ENCODE results near the gene LUC7L2.
"Not testable (repeated sequence)": the region's sequence is repeated elsewhere in the genome, so short reads cannot be mapped to it uniquely, and the experiment has no call there.

The LUC7L2 gene

GRCh38 chr7:139359366-139360209 is at the start of gene LUC7L2:
Gene LUC7L2, plus strand, starts transcription at chr7:139359894. Its CDS starts 368 bp downstream, at chr7:139360262.
- DNase-seq: peak; percentile 99 to 100

GRCh38 chr7:139317939-139318505 is 41.7 kb upstream of the LUC7L2 start:
- DNase-seq: no peak

- no peak for DNase-seq
These were observed 38.5 kb upstream of the LUC7L2 start for GRCh38 chr7:139321071-139321745.

- DNase-seq: not testable (repeated sequence)
These were observed 35.0 kb upstream of the LUC7L2 start for GRCh38 chr7:139324709-139325108.

- DNase-seq: no peak
These were observed 31.3 kb upstream of the LUC7L2 start for GRCh38 chr7:139328375-139328774.

- DNase-seq: no peak
These were observed 30.6 kb upstream of the LUC7L2 start for GRCh38 chr7:139329119-139329518.

- no peak for DNase-seq
These were observed 29.2 kb upstream of the LUC7L2 start for GRCh38 chr7:139330333-139331030.

GRCh38 chr7:139332697-139333359 is 26.9 kb upstream of the LUC7L2 start:
- no peak for DNase-seq

GRCh38 chr7:139333443-139333842 is 26.3 kb upstream of the LUC7L2 start:
- not testable (repeated sequence) for DNase-seq

- no peak for DNase-seq
These were observed 25.1 kb upstream of the LUC7L2 start for GRCh38 chr7:139334399-139335150.

GRCh38 chr7:139339025-139339424 is 20.7 kb upstream of the LUC7L2 start:
- no peak for DNase-seq

- DNase-seq: no peak
These were observed 20.0 kb upstream of the LUC7L2 start for GRCh38 chr7:139339698-139340036.

GRCh38 chr7:139340037-139340807 is 19.5 kb upstream of the LUC7L2 start:
- DNase-seq: peak; percentile 100

- peak; percentile 76 to 79 for DNase-seq
These were observed 19.0 kb upstream of the LUC7L2 start for GRCh38 chr7:139340808-139341057.

GRCh38 chr7:139341058-139341775 is 18.5 kb upstream of the LUC7L2 start, which contains the start of gene FMC1:
Gene FMC1, plus strand, starts transcription at chr7:139341337. Its CDS starts 48 bp downstream, at chr7:139341385.
- peak; percentile 91 to 93 for DNase-seq

- no peak for DNase-seq
These were observed 17.9 kb upstream of the LUC7L2 start for GRCh38 chr7:139341776-139342226.

GRCh38 chr7:139345042-139345441 is 14.7 kb upstream of the LUC7L2 start:
- no peak for DNase-seq

GRCh38 chr7:139351027-139351426 is 8.7 kb upstream of the LUC7L2 start:
- no peak for DNase-seq

GRCh38 chr7:139354729-139355128 is 5.0 kb upstream of the LUC7L2 start:
- no peak for DNase-seq

GRCh38 chr7:139355320-139355719 is 4.4 kb upstream of the LUC7L2 start:
- no peak for DNase-seq

Measured in NCI-H1930 (cell line).